Activated naive CD4-positive, alpha-beta T cell (primary cell): Measurements from ENCODE around the gene MRPS34.

Experiments used
- DNase-seq, 4 experiments: peaks; one replicate each; lab custom pipeline; 2025; lab: John Stamatoyannopoulos, UW

The MRPS34 gene

DNA sequence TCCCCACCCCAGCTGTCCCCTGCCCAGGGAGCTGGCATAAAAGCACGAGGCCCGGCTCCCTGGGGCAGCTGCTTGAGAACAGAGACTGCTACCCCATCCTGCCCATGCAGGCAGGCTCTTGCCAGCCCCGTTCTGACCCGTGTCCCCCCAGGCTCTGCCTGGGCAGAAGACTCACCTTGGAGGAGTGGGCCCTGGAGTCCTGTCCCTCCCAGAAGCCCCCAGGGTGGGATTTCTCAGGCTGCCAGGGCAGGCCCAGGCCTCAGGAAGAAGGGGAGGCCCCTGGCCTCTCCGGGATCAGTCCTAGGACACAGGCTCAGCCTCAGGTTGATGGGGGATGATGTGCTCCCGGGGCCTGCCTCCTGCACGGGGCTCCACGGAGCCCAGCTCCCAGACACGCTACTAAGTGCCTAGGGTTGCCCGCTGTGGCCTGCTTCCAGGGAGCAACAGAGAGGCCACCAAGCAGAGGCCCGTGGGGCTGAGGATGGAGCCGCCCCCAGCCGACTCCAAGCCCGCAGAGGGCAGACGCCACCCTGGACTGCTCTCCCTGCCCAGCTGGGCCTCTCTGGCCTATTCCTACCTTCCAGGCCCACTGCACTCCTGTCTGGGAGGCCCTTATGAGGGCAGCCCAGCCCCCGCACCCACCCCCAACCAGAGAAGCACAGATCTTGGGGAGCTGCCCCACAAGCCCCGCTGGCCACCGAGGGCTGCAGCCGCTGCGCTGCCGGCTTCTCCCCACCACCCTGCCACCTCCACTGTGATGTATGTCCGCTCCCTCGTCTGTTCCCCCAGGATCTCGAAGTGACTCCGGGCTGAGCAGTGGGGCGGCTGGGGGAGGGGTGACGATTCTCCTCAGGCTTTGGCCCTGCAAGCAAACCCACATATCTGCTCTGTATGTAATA, 3.3 kb downstream of the MRPS34 start:
- DNase-seq, result no peak

GRCh38 chr16:1768767-1769401, 4.0 kb downstream of the MRPS34 start:
- no peak for DNase-seq

GRCh38 chr16:1768061-1768766, 4.7 kb downstream of the MRPS34 start:
- DNase-seq, result no peak

DNA sequence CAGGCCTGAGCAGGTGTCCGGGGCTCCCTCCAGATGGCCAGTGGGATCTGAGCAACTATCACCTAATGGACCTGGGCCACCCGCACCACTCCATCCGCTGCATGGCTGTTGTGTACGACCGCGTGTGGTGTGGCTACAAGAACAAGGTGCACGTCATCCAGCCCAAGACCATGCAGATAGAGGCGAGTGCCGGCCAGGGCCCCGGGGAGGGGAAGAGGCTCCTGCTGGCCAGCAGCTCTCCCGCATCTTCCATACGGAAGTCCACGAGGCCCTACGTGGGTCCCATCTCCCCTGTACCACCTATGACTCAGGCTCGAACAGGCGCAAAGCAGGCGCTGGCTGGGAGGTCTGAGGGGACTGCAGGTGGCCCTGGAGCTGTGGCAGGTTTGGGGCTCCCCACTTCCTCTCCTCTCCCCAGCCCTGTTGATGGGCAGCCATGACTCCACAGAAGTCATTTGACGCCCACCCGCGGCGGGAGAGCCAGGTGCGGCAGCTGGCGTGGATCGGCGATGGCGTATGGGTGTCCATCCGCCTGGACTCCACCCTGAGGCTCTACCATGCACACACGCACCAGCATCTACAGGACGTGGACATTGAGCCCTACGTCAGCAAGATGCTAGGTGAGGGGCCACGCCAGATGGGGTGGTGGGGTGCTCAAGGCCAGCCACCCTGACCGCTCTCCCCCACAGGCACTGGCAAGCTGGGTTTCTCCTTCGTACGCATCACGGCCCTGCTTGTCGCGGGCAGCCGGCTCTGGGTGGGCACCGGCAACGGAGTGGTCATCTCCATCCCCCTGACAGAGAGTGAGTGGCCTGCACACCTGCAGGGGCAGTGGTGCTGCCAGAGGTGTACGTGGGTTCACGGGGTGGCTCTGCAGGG, 5.6 kb downstream of the MRPS34 start:
- no peak for DNase-seq

DNA sequence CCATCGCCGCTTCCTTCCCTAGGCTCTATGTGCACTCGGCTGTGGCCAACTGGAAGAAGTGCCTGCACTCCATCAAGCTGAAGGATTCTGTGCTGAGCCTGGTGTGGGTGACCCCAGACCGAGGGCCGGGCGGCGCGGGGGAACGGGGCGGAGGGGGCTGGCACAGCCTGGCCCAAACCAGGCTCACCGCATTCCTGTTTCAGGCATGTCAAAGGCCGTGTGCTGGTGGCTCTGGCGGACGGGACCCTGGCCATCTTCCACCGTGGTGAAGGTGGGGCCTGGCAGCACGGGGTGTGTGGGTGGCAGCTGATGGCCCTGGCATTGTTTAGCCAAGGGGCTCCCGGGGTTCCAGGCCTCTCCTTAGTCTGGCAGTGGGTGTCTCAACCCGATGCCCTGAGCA, 6.2 kb downstream of the MRPS34 start:
- DNase-seq, result no peak

- DNase-seq, result no peak
Measured at GRCh38 chr16:1766231-1766630, 6.7 kb downstream of the MRPS34 start.

GRCh38 chr16:1765826-1766225, 7.1 kb downstream of the MRPS34 start:
- DNase-seq, result no peak

DNA sequence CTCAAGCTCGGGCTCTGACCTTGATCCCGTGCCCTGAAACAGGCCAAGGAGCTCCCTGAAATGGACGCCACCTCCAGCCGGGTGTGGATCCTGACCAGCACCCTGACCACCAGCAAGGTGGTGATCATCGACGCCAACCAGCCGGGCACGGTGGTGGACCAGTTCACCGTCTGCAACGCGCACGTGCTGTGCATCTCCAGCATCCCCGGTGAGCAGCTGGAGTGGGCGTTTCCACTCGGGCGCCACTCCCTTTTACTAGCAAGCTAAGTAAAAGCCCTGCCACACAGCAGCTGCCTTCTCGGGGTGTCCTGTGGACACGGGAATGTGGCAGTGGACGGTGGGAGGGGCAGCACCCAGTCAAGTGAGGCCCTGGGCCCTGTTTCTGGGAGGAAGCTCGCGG, 8.0 kb downstream of the MRPS34 start:
- DNase-seq, result no peak

DNA sequence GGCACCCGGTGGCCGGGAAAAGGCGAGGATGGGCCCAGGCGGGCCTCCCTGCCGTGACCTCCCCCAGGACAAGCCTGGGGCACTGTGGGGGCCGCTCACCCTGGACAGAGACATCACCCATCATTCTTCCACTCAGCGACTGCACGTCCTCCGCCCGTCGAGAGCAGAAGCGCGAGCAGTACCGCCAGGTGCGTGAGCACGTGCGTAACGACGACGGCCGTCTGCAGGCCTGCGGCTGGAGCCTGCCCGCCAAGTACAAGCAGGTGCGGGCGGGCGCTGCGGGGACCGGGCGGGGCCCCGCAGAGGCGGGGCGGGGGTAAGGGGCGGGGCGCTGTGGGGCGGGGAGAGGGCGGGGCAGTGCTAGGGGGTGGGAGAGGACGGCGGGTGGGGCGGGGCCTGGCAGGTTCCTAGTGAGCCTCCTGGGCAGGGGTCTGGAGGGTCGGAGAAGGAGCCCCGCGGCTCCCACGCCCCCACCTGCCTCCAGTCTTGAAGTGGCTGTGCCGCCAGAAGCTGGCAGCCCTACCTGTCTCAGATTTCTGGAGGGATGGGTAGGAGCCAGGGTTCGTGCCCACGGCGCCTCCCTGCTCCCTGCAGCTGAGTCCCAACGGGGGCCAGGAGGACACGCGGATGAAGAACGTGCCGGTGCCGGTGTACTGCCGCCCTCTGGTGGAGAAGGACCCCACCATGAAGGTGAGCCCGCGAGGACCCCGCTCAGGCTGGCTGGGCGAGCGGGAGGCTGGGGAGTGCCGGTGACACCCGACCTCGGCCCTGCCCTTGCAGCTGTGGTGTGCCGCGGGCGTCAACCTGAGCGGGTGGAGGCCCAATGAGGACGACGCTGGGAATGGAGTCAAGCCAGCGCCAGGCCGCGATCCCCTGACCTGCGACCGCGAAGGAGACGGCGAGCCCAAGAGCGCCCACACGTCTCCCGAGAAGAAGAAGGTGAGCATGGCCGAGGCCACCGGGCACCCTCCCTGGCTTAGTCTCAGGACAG, 9.1 kb downstream of the MRPS34 start:
- DNase-seq, result no peak

GRCh38 chr16:1762879-1763520, 9.9 kb downstream of the MRPS34 start:
- no peak for DNase-seq

GRCh38 chr16:1762196-1762878, 10.6 kb downstream of the MRPS34 start:
- DNase-seq, result no peak

DNA sequence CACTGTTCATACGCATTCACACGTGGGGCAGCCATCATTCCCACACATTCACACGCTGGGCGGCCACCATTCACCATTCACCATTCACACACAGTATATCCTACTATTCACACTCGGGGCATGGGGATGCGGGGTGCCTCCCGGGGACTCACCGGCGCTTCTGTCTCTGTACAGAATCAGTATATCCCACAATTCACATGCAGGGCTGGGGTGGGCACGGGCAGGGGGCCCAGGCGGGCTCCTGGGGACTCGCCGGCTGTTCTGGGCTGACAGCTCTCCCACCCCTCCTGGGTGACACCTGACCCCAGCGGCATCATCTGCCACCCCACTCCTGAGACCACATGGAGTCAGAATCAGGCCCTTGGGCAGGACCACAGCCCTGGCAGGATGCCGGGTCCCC, 11.2 kb downstream of the MRPS34 start:
- DNase-seq, result no peak

DNA sequence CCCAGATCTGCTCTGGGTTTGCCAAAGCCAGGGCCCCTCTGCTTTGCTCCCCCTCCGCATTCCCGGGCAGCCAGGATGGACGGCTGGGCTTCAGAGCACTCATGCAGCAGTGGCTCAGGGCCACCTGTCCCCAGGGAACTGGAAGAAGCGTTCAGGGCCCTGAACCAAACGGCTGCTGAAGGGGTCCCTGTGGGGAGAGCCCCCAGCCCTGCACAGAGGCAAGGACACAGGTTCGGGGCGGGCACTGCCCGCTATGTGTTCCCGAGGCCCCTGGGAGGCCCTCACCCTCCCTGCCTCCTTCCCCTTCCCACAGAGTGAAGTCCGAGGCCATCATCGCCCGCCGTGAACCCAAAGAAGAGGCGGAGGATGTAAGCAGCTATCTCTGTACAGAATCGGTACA, 12.0 kb downstream of the MRPS34 start:
- no peak for DNase-seq

DNA sequence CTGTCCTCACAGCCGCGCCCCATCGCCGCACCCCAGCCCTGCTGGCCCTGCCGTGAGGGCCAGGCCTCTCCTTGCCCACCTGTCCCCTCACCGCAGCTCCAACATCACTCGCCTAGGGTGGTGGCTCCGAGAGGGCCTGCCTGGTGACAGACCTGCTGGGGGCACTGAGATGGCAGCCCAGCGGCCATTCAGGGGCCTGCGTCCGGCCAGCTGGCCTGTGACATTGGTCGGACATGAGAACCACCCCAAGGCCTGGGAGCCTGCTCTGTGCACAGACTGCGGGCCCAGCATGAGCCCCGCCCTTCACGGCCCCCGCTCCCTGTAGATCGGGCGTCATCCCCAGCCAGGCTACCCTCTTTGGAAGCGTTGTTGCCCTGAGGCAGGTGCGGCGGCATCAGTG, 13.4 kb downstream of the MRPS34 start:
- DNase-seq, result no peak

GRCh38 chr16:1758923-1759322, 14.0 kb downstream of the MRPS34 start:
- DNase-seq, result no peak

- no peak for DNase-seq
Measured at GRCh38 chr16:1757714-1758461, 15.0 kb downstream of the MRPS34 start.

DNA sequence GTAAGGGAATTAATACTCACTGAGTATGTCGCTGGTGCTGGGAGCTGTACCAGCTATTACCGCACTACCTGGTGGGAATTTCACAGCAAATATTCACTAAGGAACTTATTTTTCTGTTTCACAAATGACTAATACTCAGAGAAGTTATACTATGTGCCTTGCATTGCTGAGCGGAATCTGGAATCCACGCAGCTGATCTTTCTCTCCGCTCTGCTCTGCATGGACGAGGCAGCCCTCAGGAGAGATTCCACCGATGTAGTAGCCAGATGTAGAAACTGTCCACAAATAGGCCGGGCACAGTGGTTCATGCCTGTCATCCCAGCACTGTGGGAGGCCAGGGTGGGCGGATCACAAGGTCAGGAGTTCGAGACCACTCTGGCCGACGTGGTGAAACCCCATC, 18.7 kb downstream of the MRPS34 start:
- no peak for DNase-seq

DNA sequence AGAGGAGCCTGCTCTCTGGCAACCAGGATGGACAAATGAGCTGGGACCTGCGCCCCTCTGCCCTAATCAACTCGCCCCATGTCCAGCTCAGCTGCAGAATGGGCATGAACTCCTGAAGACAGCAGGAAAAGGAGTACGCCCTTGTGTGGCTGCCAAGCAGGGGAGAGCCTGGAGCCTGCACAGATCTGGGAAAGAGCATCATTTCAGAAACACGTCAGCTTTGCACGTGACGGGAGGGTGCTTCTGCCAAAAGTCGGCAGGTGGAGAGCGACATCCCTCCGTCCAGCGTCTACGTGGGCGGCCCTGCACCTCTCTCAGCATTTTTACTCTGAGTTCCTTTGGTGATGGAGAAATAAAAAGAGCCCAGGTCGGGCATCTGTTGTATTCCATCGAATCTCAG, 20.1 kb downstream of the MRPS34 start:
- no peak for DNase-seq

DNA sequence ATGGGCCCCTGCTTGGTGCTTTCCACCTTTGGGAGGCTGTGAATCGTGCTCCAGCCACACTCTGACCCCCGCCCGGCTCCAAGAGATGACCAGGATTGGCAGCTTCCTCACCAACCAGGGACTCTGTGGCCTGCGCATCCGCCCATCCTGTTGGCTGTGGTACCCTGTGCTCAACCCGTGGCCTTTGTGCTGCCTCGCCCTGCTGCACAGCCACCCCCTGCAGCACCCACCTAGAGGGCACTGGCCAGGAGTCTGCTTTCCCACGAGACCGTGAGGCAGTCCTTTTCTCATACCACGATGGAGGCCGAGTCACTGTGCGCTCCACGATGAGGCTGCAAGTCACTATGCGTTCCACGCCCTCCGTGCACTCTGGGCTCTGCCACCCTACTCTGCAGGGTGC, 21.0 kb downstream of the MRPS34 start:
- DNase-seq, result no peak
